BE2C (cell line): ENCODE measurements around the gene MAP2K2.

ENCODE experiments used
- DNase-seq: peaks from one replicate; pipeline ENCODE4 v3.0.0-alpha.2; 2020
- H3K27me3 ChIP-seq: fragments of 250-450 bp; sonication (Bioruptor Pico); 2 replicates; pipeline ENCODE4 v1.5.1; 2020; ENCODE audit warnings: mild to moderate bottlenecking
- H3K36me3 ChIP-seq: fragments of 250-450 bp; sonication (Bioruptor Pico); 2 replicates; pipeline ENCODE4 v1.5.1; 2020; ENCODE audit warnings: mild to moderate bottlenecking
- H3K4me1 ChIP-seq: fragments of 250-450 bp; sonication (Bioruptor Pico); 2 replicates; pipeline ENCODE4 v1.5.1; 2020
- H3K4me3 ChIP-seq: 2 replicates; pipeline ENCODE4 v1.5.1; 2011; ENCODE audit warnings: low read depth, low read length
- H3K9me3 ChIP-seq: fragments of 250-450 bp; sonication (Bioruptor Pico); 2 replicates; pipeline ENCODE4 v1.5.1; 2020
- CTCF ChIP-seq: IDR thresholded peaks from 2 replicates; pipeline ENCODE4 v1.5.1; 2012; ENCODE audit warnings: mild to moderate bottlenecking, low read depth, low read length

The MAP2K2 gene

GRCh38 chr19:4061683-4062418 is 62.1 kb downstream of the MAP2K2 start:
- TF ChIP-seq CTCF: no peak
- Histone ChIP-seq H3K4me3 (no peak overlapping the region), H3K36me3 (peaks cover 31% of the 10 kb centered on the region), H3K9me3 (no peaks in the 10 kb centered on the region), H3K4me1 (no peaks in the 10 kb centered on the region), H3K27me3 (no peaks in the 10 kb centered on the region)
- DNase-seq: no peak

- H3K4me3 ChIP-seq: no peak overlapping the region
- no peaks in the 10 kb centered on the region for H3K9me3 ChIP-seq
- no peaks in the 10 kb centered on the region for H3K27me3 ChIP-seq
- H3K36me3 ChIP-seq: peaks cover 34% of the 10 kb centered on the region
- no peak for TF ChIP-seq CTCF
- no peak for DNase-seq
- H3K4me1 ChIP-seq: no peaks in the 10 kb centered on the region
These were observed 62.7 kb downstream of the MAP2K2 start for GRCh38 chr19:4061178-4061682.

DNA sequence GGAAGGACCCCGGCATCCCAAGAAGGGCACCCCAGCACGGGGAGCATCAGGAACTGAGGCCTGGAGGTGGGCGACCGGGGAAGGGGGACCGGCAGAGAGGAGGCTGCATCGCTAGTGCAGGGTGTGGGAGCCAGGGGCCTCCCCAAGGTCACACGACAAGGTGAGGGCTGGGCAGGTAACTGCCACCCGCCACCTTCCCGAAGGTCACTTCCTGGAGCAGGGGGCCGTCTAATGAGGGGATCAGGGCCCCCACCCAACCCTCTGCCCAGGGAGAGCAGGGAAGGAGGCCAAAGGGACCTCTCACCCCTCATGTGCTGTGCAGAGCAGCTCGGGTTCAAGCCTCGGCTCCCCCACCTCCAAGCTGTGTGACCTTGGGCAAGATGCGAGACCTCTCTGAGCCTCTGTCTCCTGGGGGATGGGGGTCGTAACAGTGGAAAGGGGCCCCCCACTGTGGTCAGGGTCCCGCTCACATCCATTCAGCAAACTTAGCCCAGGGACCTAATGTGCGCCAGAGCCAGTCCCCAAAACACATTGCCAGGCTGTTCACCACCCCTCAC is 63.2 kb downstream of the MAP2K2 start:
- no peak for DNase-seq
- no peak for TF ChIP-seq CTCF
- peaks cover 39% of the 10 kb centered on the region for H3K36me3 ChIP-seq
- no peaks in the 10 kb centered on the region for H3K27me3 ChIP-seq
- no peaks in the 10 kb centered on the region for H3K9me3 ChIP-seq
- H3K4me3 ChIP-seq: no peak overlapping the region
- no peaks in the 10 kb centered on the region for H3K4me1 ChIP-seq

DNA sequence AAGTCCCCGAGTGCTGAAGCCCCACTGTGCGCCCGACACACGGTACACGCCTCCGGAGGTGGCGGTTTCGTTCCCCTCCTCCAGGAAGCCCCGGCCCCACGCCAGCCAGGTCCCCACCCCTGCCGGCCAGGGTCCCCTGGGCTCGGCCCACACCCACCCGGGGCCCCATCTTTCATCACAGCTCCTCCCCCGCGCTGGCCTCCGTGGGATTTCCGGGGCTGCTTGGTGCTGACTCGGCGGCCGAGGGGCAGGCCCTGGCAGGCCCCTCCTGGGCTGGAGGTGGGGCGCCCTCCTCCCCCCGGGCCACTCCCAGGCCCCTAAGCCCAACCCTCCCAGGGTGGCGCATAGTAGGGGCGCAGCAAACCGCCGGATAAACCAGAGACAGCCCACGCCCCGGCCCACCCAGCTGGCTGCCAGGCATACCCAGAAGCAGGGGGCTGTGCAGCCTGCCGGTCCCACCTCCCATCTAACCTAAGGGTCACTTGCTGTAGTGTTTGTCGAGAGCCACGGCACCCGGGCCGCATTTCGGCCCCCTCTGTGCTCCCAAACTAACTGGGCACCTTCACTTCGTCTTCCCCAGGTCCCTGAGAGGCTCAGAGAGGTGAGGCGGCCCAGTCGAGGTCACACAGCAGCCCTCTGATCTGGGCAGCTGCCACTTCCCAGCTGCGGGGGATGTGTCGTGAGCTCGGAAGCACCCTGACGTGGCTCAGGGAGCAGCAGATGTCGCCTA is 63.9 kb downstream of the MAP2K2 start:
- no peak for DNase-seq
- no peak for TF ChIP-seq CTCF
- Histone ChIP-seq H3K9me3 (no peaks in the 10 kb centered on the region), H3K27me3 (no peaks in the 10 kb centered on the region), H3K36me3 (peaks cover 43% of the 10 kb centered on the region), H3K4me1 (no peaks in the 10 kb centered on the region), H3K4me3 (no peak overlapping the region)

- H3K36me3 ChIP-seq: peaks cover 49% of the 10 kb centered on the region
- H3K27me3 ChIP-seq: no peaks in the 10 kb centered on the region
- no peak for TF ChIP-seq CTCF
- no peak overlapping the region for H3K4me3 ChIP-seq
- DNase-seq: no peak
- no peaks in the 10 kb centered on the region for H3K9me3 ChIP-seq
- no peaks in the 10 kb centered on the region for H3K4me1 ChIP-seq
These were observed 64.5 kb downstream of the MAP2K2 start for GRCh38 chr19:4059453-4059871.
